Stimulated activated memory B cell treated with anti-CD40 and anti-IgM and Interleukin-4, amounts not matched to agents 10 μg/mL and 1 μg/mL and 100 μg/mL, for 72 hours (primary cell): ENCODE measurements around the gene PLXNA2.
A peak's percentile ranks its signal among the peaks of the same experiment; 100 is the strongest.

Source experiments
- ATAC-seq: fragments of 150-1000 bp; cut with Tn5 transposase; 2 replicates; pipeline ENCODE4 v1.10.0; 2021
- H3K27ac Mint-ChIP-seq: one replicate; pipeline ENCODE4 v1.8.0; 2022; ENCODE audit warnings: mild to moderate bottlenecking, mixed read lengths
- H3K27me3 Mint-ChIP-seq: one replicate; pipeline ENCODE4 v1.8.0; 2022; ENCODE audit warnings: mixed read lengths
- H3K36me3 Mint-ChIP-seq: one replicate; pipeline ENCODE4 v1.8.0; 2022; ENCODE audit warnings: mixed read lengths
- H3K4me1 Mint-ChIP-seq: one replicate; pipeline ENCODE4 v1.8.0; 2022; ENCODE audit warnings: mixed read lengths
- H3K4me3 Mint-ChIP-seq: one replicate; pipeline ENCODE4 v1.8.0; 2022; ENCODE audit warnings: mild to moderate bottlenecking, moderate library complexity, mixed read lengths
- H3K9me3 Mint-ChIP-seq: one replicate; pipeline ENCODE4 v1.8.0; 2022; ENCODE audit warnings: mixed read lengths

PLXNA2 gene

DNA sequence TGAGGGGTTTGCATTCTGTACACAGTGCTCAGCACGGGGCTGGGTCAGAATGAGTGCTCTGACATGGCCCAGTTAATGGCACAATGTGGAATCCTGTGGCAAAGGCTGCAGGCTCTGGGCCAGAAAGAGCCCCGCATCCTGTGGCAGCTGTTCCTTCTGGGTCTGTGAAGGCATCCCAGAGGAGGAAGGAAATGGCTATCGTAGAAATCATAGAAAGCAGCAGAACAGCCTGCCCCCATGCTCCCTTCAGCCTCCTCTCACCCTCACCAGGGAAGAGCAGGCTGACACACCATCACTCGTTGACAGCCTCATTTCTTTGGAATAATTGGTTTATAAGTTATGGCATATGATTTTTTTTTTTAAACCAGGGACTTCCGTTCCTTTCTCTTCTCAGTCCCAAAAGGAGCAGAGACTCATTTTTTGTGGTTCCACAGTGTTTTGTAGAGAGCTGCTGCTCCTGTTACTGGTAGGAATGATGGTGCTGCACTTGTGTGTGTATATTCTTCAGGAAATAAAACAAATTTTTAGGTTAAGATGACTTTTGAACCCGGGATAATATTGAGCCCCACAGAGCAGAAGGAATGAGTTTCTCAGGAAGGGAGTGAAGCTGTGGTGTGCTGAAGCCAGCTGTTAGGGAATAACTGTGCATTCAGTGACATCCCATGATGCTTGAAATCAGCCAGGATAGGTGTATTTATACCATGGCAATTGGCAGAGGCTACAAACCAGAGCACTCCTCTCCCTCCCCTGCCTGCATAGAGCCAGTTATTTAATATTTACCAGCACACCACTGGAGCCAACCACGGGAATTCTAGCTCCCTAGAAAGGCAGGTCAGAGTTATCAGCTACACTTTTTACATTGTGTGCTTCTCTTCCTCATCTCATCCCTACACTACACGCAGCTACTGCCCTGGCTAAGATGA lies 32.0 kb downstream of the PLXNA2 start:
- Mint-ChIP-seq H3K4me1 (no peaks in the 10 kb centered on the region), H3K27me3 (peaks cover 8% of the 10 kb centered on the region), H3K9me3 (peaks cover 3% of the 10 kb centered on the region), H3K36me3 (no peaks in the 10 kb centered on the region), H3K4me3 (no peak overlapping the region), H3K27ac (no peak overlapping the region)
- ATAC-seq, result no peak

DNA sequence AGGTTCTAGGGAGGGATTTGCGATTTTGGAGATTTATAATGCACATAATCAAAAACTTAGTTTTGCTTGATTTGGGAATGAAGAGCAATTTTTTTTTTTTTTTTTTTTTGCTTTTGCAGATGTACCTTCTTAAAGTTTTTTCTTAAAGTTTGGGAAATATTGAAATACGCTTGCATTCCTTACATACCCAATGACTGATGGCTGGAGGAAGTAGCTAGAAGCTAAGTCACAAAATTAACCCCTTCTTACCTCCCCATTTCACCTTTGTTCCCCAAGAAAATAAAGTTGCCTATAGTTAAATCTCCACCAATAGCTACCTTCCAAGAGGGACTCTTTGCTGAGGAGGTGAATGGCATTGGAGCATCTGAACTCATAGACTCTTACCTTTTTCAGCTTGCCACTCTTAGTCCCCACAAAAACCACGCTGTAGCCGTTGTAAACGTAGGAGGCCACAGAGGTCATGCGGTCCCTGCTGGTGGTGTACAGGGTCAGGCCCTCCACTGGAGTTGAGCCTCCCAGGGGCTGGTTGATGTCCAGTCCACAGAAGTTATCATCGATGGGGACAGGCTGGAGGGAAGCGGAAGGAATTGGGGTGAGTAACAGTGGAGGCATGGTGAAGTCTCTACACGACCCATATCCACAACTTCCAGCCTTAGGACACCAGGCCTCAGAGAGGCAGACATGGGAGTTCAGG lies 34.1 kb downstream of the PLXNA2 start:
- no peak overlapping the region for H3K27ac Mint-ChIP-seq
- H3K4me1 Mint-ChIP-seq, result no peaks in the 10 kb centered on the region
- ATAC-seq, result no peak
- no peaks in the 10 kb centered on the region for H3K36me3 Mint-ChIP-seq
- no peak overlapping the region for H3K4me3 Mint-ChIP-seq
- peaks cover 8% of the 10 kb centered on the region for H3K27me3 Mint-ChIP-seq
- H3K9me3 Mint-ChIP-seq, result no peaks in the 10 kb centered on the region

DNA sequence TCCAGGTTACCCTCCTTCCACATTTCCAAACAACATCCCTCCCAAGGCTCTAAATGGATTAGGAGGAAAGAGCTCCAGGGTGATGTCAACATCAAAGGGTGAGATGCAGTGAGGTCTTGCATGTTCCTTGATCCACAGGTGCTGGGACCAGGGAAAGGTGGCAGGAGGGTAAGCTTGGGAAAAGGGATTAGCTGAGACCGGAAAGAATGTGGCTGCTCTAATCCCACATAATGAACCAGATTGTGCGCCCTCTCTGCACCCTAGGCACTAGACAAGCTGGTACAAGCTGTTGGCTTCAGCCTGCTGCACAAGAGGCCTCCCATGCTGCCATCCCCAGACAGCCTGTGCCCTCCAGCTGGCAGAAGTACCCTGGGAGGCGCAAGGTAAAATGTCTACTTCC lies 34.9 kb downstream of the PLXNA2 start:
- H3K9me3 Mint-ChIP-seq, result no peaks in the 10 kb centered on the region
- H3K36me3 Mint-ChIP-seq, result no peaks in the 10 kb centered on the region
- no peak for ATAC-seq
- H3K27ac Mint-ChIP-seq, result no peak overlapping the region
- H3K27me3 Mint-ChIP-seq, result peaks cover 8% of the 10 kb centered on the region
- H3K4me1 Mint-ChIP-seq, result no peaks in the 10 kb centered on the region
- H3K4me3 Mint-ChIP-seq, result no peak overlapping the region

DNA sequence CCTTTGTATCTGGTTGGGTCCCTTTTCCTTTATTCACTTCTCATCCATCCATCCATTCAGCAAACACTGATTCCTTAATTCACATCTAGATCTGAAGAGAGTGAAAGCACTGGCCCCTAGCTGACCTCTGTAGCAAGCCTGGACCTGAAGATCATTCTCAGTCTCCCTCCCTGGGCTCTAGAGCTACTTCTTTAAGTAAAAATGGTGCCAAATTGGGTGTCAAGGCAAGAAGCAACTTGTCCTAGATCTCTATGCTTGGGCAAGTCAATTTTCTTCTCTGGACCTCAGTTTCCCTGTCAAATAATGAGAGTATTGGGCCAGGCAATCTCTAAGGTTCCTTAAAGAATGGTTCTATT lies 36.1 kb downstream of the PLXNA2 start:
- no peak for ATAC-seq
- no peak overlapping the region for H3K4me3 Mint-ChIP-seq
- H3K9me3 Mint-ChIP-seq, result no peaks in the 10 kb centered on the region
- H3K27ac Mint-ChIP-seq, result no peak overlapping the region
- peaks cover 8% of the 10 kb centered on the region for H3K27me3 Mint-ChIP-seq
- H3K36me3 Mint-ChIP-seq, result no peaks in the 10 kb centered on the region
- no peaks in the 10 kb centered on the region for H3K4me1 Mint-ChIP-seq

DNA sequence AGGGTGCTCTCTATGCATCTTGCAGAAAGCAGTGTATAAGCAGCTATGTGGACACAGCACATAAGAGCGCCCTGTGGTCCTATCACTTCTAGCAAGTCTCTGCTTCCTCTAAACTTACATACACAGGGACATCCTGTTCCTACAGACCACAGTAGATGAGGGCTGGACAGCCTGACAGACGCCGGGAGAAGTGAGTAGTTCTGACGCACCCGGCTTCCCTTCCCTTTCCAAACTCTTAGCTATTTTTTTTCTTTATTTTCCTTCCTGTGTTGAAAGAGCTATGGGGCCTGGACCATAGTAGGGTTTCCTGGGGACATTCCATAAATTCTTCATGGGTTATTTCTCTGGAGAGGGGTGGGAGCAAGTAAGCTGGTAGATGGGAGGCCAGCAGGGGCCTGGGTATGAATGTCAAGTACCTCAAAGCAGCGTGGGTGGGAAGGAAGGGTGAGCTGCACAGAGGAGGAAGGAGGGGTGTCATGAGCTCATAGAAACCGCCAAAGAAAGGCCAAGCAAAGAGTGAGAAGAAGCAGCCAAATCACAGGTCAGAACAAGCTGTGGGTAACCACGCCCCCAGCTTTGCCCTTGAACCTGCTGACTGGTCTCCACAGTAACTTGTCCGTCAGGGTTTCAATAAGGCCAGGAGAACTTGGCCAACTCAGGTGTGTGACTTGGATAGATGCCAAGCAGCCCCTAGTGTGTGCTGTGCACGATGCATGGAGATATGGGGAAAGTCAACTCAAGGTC lies 36.6 kb downstream of the PLXNA2 start:
- H3K4me3 Mint-ChIP-seq, result no peak overlapping the region
- H3K9me3 Mint-ChIP-seq, result no peaks in the 10 kb centered on the region
- H3K27me3 Mint-ChIP-seq, result peaks cover 8% of the 10 kb centered on the region
- no peak for ATAC-seq
- no peaks in the 10 kb centered on the region for H3K4me1 Mint-ChIP-seq
- H3K27ac Mint-ChIP-seq, result no peak overlapping the region
- H3K36me3 Mint-ChIP-seq, result no peaks in the 10 kb centered on the region

DNA sequence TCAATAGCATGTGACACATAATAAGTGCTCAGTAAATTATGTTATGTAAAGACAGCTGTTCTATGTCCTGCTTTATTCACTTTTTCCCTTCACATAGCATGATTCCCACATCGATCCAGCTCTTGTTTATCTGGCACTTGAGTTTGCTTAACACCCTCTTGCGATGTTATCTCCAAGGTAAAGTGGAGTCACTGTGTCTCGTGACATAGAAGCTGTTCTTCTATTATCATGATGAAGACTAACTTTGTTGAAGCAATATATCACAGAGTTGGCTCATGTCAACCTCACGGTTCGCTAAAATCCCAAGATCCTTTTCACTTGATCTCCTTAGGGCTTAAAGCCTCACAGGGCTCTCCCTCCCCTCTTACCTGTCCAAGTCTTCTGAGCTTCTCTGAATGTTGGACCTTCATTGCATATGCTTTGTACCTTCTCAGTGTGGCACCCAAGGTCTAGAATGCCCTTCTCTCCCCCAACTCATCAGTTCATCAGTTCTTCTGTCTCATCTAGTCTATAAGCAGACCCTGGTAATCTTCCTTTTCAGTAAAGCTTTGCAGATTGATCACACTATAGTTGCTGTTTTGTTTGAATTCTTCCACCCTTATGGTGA lies 38.0 kb downstream of the PLXNA2 start:
- Mint-ChIP-seq H3K27ac (no peak overlapping the region), H3K4me3 (no peak overlapping the region), H3K36me3 (no peaks in the 10 kb centered on the region), H3K4me1 (no peaks in the 10 kb centered on the region), H3K9me3 (no peaks in the 10 kb centered on the region), H3K27me3 (peaks cover 4% of the 10 kb centered on the region)
- ATAC-seq, result no peak

DNA sequence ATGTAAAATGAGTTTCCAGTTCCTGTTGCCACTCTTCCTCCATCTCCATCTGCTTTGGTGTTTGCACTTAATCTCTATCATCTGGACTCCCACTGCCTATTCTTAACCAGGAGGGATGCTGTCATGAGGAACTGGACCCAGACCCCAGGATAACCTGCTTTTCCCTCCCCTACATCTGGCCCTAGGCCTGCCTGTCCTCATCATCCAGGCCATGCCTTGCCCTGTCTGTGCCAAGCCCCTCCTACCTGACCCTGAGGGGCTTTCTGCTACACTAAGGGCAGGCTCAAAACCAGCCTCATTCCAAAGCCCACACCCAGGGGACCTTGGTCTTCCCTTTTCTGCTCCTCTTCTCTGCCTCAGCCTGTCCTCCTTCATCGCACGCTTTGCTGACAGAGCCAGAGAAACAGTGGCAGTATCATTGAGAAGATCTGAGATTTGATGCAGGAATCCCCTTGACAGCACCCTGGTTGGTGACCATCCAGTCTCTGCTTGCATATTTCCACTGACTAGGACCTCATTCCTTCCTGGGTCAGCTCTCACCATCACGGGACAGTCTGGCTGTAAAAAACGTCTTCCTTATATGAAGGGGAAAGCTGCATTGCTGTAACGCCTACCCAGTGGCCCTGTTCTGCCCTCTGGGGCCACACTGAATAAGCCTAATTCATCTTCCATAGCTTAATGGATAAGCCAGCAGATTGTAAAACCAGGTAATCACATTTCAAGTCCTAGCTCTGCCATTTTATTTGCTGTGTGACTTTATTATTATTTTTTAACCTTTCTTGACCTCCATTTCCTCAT lies 38.8 kb downstream of the PLXNA2 start:
- no peaks in the 10 kb centered on the region for H3K27me3 Mint-ChIP-seq
- no peak overlapping the region for H3K27ac Mint-ChIP-seq
- no peaks in the 10 kb centered on the region for H3K4me1 Mint-ChIP-seq
- no peak for ATAC-seq
- H3K4me3 Mint-ChIP-seq, result no peak overlapping the region
- no peaks in the 10 kb centered on the region for H3K36me3 Mint-ChIP-seq
- no peaks in the 10 kb centered on the region for H3K9me3 Mint-ChIP-seq

DNA sequence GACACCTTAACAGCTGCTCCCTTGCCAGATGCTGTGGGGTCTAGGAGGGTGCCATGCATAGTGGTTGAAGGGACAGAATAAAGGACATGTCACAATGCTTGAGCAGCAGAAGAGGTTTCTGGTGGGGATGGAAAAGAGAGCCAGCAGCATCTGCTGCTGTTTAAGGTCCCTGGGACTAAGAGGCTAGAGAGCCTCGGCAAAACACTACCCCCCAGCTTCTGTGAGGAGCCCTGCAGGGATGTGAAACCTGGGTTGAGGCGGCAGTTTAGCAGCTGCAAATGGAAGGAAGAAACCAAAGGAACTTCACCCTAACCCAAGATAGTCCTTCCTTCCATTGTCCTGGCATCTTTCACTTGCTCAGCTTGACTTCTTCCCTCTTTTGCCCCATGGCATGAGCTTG lies 39.4 kb downstream of the PLXNA2 start:
- Mint-ChIP-seq H3K9me3 (no peaks in the 10 kb centered on the region), H3K27ac (no peak overlapping the region), H3K4me1 (no peaks in the 10 kb centered on the region), H3K36me3 (no peaks in the 10 kb centered on the region), H3K4me3 (no peak overlapping the region), H3K27me3 (no peaks in the 10 kb centered on the region)
- no peak for ATAC-seq

DNA sequence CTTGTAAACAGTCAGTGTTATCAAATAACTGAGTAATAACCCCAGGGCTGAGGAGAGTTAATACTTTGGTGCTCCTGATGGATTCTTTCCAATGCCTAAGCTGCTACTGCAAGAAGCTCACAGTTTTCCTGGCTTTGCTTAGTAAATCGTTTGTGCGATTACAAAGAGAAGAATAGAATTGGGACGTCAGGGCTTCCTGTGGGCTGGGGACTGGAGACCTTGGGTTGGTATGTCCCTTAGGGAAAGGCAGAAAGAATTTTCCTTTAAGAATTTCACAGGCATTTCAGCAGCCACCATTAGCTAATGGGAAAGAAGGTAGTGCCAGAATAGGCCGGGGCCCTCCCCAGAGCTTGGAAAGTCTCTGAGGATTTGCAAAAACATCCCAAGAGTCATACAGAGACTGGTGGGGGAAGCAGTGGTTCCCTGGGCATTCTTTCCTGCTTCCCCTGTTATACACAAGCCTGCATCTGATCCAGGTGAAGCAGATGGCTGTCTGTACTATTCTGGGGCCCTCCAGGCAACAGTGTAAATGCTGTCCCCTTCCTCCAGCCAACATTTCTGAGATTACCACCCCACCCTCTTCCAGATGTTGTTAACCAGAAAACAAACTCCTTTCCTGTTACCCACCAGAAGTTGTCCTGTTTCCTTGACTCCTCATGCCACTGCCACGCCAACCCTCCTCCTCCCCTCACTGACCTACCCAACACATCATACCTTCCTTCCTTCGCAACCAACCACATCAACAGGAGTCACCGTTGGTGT lies 40.2 kb downstream of the PLXNA2 start:
- Mint-ChIP-seq H3K27me3 (no peaks in the 10 kb centered on the region), H3K4me3 (no peak overlapping the region), H3K27ac (no peak overlapping the region), H3K9me3 (no peaks in the 10 kb centered on the region), H3K4me1 (no peaks in the 10 kb centered on the region), H3K36me3 (no peaks in the 10 kb centered on the region)
- ATAC-seq, result no peak

DNA sequence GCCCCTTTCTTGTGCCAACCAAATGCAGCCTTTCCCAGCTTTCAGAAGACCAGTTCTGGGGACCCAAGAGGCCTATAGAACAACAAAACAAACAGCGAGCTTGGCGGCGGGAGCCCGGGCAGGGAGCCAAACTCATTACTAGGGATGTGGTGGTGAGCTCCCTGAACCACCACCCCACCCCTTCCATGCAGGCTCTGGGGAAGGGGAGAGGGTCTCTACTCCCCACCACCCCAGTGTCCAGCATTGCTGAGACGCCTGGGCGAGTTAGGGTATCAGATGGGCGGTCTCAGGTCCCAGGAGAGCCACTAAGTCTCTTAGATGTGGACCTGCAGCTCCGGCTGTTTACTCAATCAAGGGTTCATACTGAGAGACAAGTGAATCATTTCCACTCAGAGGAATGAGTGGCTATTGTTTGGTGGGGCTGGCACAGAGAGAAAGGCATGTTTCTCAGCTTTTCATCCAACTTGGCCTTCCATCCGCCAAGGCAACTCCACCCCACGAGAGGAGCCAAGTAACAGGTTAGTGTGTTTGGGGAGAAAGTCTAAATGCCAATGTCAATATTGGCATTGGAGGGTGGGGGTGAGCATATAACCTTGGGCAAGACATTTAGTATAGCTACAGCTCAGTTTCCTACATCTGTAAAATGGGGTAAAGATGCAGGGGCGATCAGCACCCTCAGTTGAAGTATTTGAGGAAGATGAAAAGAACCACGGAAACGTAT lies 40.9 kb downstream of the PLXNA2 start:
- Mint-ChIP-seq H3K9me3 (no peaks in the 10 kb centered on the region), H3K27me3 (no peaks in the 10 kb centered on the region), H3K36me3 (no peaks in the 10 kb centered on the region), H3K4me3 (no peak overlapping the region), H3K4me1 (no peaks in the 10 kb centered on the region), H3K27ac (no peak overlapping the region)
- ATAC-seq, result peak; percentile 22

DNA sequence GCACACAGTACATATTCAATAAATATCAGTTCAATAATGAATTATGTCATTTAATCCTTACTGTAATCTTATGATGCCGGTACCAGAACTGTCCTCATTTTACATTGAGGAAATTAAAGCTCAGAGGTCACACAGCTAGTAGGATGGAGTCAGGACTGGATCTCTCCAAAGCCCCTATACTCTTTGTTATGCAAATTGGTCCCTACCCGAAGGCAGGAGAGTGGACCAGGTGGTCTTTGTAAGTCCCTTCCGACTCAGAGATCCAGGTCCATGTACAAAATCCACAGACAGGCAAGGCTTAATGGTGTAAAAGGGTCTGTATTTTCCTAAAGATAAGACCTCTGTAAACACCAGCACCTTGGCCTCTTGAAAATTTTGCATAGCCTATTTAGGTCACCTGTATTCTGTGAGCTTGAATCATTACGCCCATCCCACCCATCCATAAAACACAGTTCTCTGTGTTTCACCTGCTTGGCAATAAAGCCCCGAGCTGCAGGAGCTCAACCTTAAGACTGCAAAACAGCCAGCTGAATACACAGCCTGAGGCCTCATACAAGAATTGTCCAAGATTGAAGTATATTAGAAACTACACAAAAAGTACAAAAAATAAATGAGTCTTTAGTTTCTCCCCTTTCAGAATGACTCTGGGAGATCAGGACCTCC lies 41.7 kb downstream of the PLXNA2 start:
- no peaks in the 10 kb centered on the region for H3K27me3 Mint-ChIP-seq
- ATAC-seq, result no peak
- no peak overlapping the region for H3K27ac Mint-ChIP-seq
- H3K4me1 Mint-ChIP-seq, result no peaks in the 10 kb centered on the region
- no peak overlapping the region for H3K4me3 Mint-ChIP-seq
- H3K9me3 Mint-ChIP-seq, result no peaks in the 10 kb centered on the region
- no peaks in the 10 kb centered on the region for H3K36me3 Mint-ChIP-seq

DNA sequence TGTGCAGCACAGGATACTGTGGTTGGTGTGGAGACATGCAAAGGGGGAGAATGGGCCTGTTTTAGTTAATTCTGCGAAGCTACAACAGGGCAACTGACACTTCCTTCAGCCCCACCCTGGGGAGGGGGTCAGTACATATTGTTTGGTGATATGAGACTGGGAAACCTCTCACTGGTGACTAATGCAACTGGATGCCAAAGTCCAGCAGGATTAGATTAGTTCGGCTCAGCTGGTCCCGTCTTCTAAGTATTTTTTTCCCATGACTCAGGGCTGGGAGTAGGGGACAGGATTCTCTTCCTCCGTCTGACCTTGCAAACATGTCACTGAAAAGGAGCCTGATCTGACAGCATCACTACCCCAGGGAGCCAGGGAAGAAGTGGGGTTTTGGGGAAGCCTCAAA lies 43.0 kb downstream of the PLXNA2 start:
- Mint-ChIP-seq H3K27ac (no peak overlapping the region), H3K36me3 (no peaks in the 10 kb centered on the region), H3K4me3 (no peak overlapping the region), H3K9me3 (no peaks in the 10 kb centered on the region), H3K27me3 (no peaks in the 10 kb centered on the region), H3K4me1 (peaks cover 6% of the 10 kb centered on the region)
- no peak for ATAC-seq

DNA sequence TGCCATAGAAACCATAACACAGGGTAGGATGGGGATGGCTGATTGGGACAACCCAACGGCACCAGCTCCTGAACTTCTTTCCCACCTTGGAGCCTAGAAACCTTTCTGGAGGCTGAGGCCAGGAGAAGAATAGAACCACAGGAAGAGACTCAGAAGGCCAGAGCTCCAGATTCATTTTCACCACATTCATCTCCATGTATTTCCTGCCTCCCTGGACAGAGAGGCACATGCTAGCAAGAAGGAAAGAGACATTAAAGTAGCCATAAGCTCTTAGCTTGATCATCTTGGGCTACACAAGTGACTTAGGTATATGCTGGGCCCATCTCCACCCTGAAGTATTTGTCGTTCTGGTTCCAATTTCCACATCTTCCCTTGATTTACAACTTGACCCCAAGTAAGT lies 44.1 kb downstream of the PLXNA2 start:
- ATAC-seq, result no peak
- H3K4me1 Mint-ChIP-seq, result peaks cover 6% of the 10 kb centered on the region

More for the DNA sequence above, 44.1 kb downstream of the PLXNA2 start:
- Mint-ChIP-seq H3K4me3 (no peak overlapping the region), H3K27me3 (no peaks in the 10 kb centered on the region), H3K9me3 (no peaks in the 10 kb centered on the region), H3K27ac (no peak overlapping the region), H3K36me3 (no peaks in the 10 kb centered on the region)
